ENCODE data around the gene TRMT112. TPM values are rescaled to one million over a fixed set of nuclear protein-coding genes. Genes with fewer than 3 reads are reported as not detected.

Gene TRMT112
- total RNA-seq, 2 donors from 2014 or later, result 170 to 223 TPM

DNA sequence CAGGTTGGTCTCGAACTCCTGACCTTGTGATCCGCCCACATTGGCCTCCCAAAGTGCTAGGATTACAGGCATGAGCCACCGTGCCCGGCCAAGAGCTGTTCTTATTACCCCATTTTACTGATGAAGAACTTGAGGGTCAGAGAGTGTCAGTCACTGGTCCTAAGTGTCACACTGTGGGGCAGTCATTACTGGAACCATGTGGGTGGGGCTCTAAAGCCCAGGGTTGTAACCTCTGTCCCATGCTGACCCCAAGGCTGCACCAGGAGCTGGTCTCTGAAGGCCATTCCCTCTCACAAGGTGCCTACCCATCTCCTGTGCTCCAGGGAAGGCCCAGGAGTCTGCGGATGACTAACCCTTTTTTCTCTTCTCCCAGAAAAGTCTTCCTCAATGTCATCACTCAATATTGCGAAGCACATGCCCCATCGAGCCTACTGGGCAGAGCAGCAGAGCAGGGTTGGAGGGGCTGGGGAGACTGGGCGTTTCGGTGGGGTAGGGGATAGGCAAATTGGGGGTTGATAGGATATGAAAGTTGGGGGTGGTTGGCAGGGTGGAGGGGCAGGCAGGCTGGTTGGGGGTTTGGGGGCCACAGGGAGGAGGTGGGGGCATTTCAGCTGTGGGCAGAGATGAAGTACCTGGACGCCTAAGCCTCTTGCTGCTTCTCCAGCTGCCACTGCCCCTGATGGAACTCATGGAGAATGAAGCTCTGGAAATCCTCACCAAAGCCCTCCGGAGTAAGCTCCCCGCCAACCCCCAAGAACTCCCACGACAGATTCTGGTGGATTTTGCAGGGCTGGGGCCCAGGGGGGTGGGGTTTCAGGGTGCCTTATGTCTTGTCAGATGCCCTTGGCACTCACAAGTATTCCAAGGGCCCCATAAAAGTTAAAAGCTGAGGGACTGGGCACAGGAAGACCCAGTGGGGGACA lies 14.0 kb downstream of the TRMT112 start:
- H3K27ac ChIP-seq, result peak overlapping the region in 2 of 4 donors; percentile 80 to 94
- intact Hi-C loops (cut with DNase I), result no loop called here
- DNase-seq (no peak), ATAC-seq (no peak)
- H3K27me3 ChIP-seq, result peaks cover 0 to 5% of the 10 kb centered on the region in 2 donors
- peaks cover 49% of the 10 kb centered on the region for H3K4me1 ChIP-seq
- no peak for TF ChIP-seq POLR2A (IDR thresholded peaks at IDR 0.05)
- no peaks in the 10 kb centered on the region for H3K9me3 ChIP-seq
- H3K4me3 ChIP-seq, result no peak overlapping the region
- H3K36me3 ChIP-seq (replicated peaks in 1 of 2; ENCODE audit: insufficient read depth in 1 of 2, low read depth in 2 of 2), result no peaks in the 10 kb centered on the region
- WGBS, 2 donors, result 71 to 73% methylated on average over 11 to 13 of the region's 13 CpGs

DNA sequence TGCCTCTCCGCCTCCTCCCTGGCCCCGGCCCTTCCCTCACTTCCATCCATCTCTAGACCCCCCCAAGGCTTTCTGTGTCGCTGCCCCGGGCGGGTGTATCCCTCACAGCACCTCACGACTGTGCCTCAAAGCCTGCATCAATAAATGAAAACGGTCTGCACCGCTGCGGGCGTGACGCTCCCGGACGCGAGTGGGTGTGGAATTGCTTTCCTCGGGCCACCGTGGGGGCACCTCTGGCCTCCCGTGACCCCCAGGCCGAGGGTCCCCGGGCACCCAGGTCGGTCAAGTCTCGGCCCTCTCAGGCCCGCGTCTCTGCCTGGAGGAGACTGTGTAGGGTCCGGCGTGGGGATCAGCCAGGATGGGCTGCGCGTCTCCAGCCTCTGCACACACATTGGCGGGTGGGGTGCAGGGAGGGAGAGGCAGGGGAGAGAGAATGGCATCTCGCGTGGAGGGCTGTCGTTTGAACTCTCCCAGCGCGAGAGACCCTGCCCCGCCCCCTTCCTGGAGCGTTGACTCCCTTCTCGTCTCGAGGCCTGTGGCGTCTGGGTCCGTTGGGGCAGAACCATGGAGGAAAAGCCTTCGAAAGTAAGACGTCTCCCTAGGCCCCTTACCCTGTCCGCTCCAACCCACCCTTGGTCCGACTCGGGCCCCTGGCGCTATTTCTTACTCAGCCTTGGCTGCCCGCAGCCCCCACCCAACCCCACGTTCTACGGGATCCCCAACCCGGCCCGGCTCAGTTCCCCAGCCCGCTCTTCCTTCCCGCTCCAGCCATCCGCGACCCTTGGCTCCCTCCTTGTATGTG lies 17.3 kb downstream of the TRMT112 start, which contains the start of gene CATSPERZ:
CATSPERZ (plus strand) TSS at position 512 of the 802 bp plus-strand sequence; CDS start at position 565, 53 bp downstream.
- 7 to 15% methylated on average over 28 to 45 of the region's 54 CpGs for WGBS, 2 donors
- Histone ChIP-seq H3K27ac (no peak within 1 kb of the TSS), H3K27me3 (peaks cover 0 to 24% of the 10 kb centered on the region in 2 donors), H3K9me3 (no peaks in the 10 kb centered on the region), H3K4me3 (peak within 1 kb of the TSS in 1 of 2 donors; percentile 2), H3K4me1 (peaks cover 33% of the 10 kb centered on the region), H3K36me3 (replicated peaks in 1 of 2; ENCODE audit: insufficient read depth in 1 of 2, low read depth in 2 of 2) (no peaks in the 10 kb centered on the region)
- ATAC-seq (no peak), DNase-seq (no peak)
- intact Hi-C loops (cut with DNase I), result loop anchor here (5.0 kb wide), 1 partner anchor 93 kb away; the partner anchor contains the start of gene FERMT3
- TF ChIP-seq, protein P1, sequence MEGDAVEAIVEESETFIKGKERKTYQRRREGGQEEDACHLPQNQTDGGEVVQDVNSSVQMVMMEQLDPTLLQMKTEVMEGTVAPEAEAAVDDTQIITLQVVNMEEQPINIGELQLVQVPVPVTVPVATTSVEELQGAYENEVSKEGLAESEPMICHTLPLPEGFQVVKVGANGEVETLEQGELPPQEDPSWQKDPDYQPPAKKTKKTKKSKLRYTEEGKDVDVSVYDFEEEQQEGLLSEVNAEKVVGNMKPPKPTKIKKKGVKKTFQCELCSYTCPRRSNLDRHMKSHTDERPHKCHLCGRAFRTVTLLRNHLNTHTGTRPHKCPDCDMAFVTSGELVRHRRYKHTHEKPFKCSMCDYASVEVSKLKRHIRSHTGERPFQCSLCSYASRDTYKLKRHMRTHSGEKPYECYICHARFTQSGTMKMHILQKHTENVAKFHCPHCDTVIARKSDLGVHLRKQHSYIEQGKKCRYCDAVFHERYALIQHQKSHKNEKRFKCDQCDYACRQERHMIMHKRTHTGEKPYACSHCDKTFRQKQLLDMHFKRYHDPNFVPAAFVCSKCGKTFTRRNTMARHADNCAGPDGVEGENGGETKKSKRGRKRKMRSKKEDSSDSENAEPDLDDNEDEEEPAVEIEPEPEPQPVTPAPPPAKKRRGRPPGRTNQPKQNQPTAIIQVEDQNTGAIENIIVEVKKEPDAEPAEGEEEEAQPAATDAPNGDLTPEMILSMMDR (IDR thresholded peaks at IDR 0.05), result peak in 1 of 7 experiments; percentile 6
- no peak for TF ChIP-seq POLR2A (IDR thresholded peaks at IDR 0.05)

- TF ChIP-seq POLR2A (IDR thresholded peaks at IDR 0.05), result no peak
- TF ChIP-seq, protein P1 (IDR thresholded peaks at IDR 0.05), result peak in 1 of 7 experiments; percentile 2
- no peaks in the 10 kb centered on the region for H3K36me3 ChIP-seq (replicated peaks in 1 of 2; ENCODE audit: insufficient read depth in 1 of 2, low read depth in 2 of 2)
- WGBS, 2 donors, result 2 to 17% methylated on average over 8 to 60 of the region's 60 CpGs
- H3K4me1 ChIP-seq, result peaks cover 27% of the 10 kb centered on the region
- DNase-seq (peak; percentile 59 to 81 (median 70)), ATAC-seq (peak; percentile 46)
- no peak overlapping the region for H3K27ac ChIP-seq
- intact Hi-C loops (cut with DNase I), result loop anchor here (5.0 kb wide), 1 partner anchor 92 kb away; the partner anchor contains the start of gene FERMT3
- no peaks in the 10 kb centered on the region for H3K9me3 ChIP-seq
- H3K4me3 ChIP-seq, result peak overlapping the region in 1 of 2 donors; percentile 2
- H3K27me3 ChIP-seq, result peaks cover 0 to 24% of the 10 kb centered on the region in 2 donors
These were observed 18.2 kb downstream of the TRMT112 start for GRCh38 chr11:64298966-64299846.

GRCh38 chr11:64297699-64298358 lies 19.5 kb downstream of the TRMT112 start:
- H3K9me3 ChIP-seq, result no peaks in the 10 kb centered on the region
- H3K27me3 ChIP-seq, result peaks cover 0 to 28% of the 10 kb centered on the region in 2 donors
- H3K4me1 ChIP-seq, result peaks cover 21% of the 10 kb centered on the region
- H3K4me3 ChIP-seq, result no peak overlapping the region
- TF ChIP-seq, protein P1 (IDR thresholded peaks at IDR 0.05), result no peak
- TF ChIP-seq POLR2A (IDR thresholded peaks at IDR 0.05), result no peak
- no peak overlapping the region for H3K27ac ChIP-seq
- ATAC-seq (no peak), DNase-seq (no peak)
- intact Hi-C loops (cut with DNase I), result loop anchor here (5.0 kb wide), 1 partner anchor 91 kb away; the partner anchor contains the start of gene FERMT3
- 32 to 43% methylated on average over 9 to 18 of the region's 18 CpGs for WGBS, 2 donors
- H3K36me3 ChIP-seq (replicated peaks in 1 of 2; ENCODE audit: insufficient read depth in 1 of 2, low read depth in 2 of 2), result no peaks in the 10 kb centered on the region

All from body of pancreas (tissue), 4 donors.